LNCaP clone FGC (cell line): ENCODE measurements around the gene GNL2.
"Not testable (repeated sequence)": the region's sequence is repeated elsewhere in the genome, so short reads cannot be mapped to it uniquely, and the experiment has no call there.

Source experiments
- DNase-seq: peaks from one replicate; pipeline ENCODE4 v3.0.0-alpha.2; 2011; ENCODE audit warnings: low read depth
- H3K4me3 ChIP-seq: 2 replicates; pipeline ENCODE4 v1.5.1; 2011; ENCODE audit warnings: mild to moderate bottlenecking, low read depth, low read length, control low read depth
- CTCF ChIP-seq: IDR thresholded peaks from 2 replicates; pipeline ENCODE4 v1.5.1; 2012; ENCODE audit warnings: mild to moderate bottlenecking; ENCODE audit not compliant: control insufficient read depth, insufficient read depth; ENCODE audit errors: extremely low read depth

Gene GNL2

DNA sequence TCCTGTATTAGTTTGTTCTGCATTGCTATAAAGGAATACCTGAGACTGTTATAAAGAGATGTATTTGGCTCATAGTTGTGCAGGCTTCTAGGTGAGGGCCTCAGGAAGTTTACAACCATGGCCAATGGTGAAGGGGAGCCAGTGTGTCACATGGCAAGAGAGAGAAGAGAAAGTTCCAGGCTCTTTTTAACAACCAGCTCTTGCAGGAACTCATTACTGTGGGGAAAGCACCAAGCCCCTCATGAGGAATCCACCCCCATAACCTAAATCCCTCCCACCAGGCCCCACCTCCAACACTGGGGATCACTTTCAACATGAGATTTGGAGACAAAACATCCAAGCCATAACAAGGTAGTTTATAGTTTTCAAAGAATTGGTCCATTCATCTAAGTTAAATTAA is 76.1 kb downstream of the GNL2 start:
- no peak for DNase-seq
- no peak for TF ChIP-seq CTCF
- no peak overlapping the region for H3K4me3 ChIP-seq

- H3K4me3 ChIP-seq, DNase-seq: not testable (repeated sequence)
Observed at GRCh38 chr1:37518929-37519328, 76.8 kb downstream of the GNL2 start.

- DNase-seq, H3K4me3 ChIP-seq: not testable (repeated sequence)
Observed at GRCh38 chr1:37518241-37518640, 77.5 kb downstream of the GNL2 start.

DNA sequence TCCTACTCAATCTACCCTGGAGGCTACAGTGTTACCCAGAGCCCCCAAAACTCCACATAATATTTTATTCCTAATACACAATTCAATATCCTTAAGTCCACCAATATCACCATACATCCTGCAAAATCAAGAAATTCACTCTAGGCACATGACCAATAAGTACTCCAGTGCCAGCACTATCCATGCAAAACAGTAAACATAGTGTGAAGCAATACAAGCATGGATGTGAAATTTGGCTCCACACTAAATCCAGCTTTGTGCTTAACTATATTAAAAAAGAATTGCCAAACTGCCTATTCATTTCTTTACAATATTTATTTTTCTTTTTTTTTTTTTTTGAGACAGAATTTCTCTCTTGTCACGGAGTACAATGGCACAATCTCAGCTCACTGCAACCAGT is 78.2 kb downstream of the GNL2 start:
- no peak for DNase-seq
- TF ChIP-seq CTCF, result no peak
- H3K4me3 ChIP-seq, result no peak overlapping the region
